Fibroblast of villous mesenchyme (primary cell): Measurements from ENCODE around the gene FAF2. TPM values are rescaled to one million over a fixed set of nuclear protein-coding genes. Genes with fewer than 3 reads are reported as not detected.
"Not testable (repeated sequence)": the region's sequence is repeated elsewhere in the genome, so short reads cannot be mapped to it uniquely, and the experiment has no call there.

Experiments
- DNase-seq: peaks from one replicate; pipeline ENCODE4 v3.0.0-alpha.2; 2010; ENCODE audit warnings: low read depth
- H3K4me3 ChIP-seq: 2 replicates; pipeline ENCODE4 v1.5.1; 2011; ENCODE audit warnings: low read depth, mild to moderate bottlenecking, low read length
- total RNA-seq: library from RNA; depleted of rRNA; stranded (reverse); fragments of >200 nt; gene quantifications from 2 replicates; pipeline ENCODE4 v1.2.3, GENCODE V29; 2012
- TF ChIP-seq, protein P1 (sequence below): IDR thresholded peaks from 2 replicates; pipeline ENCODE4 v1.5.1; 2012; ENCODE audit warnings: low read depth, mild to moderate bottlenecking, low read length; ENCODE audit not compliant: insufficient read depth

FAF2 gene
- total RNA-seq, 1 donor = 59.2 TPM

DNA sequence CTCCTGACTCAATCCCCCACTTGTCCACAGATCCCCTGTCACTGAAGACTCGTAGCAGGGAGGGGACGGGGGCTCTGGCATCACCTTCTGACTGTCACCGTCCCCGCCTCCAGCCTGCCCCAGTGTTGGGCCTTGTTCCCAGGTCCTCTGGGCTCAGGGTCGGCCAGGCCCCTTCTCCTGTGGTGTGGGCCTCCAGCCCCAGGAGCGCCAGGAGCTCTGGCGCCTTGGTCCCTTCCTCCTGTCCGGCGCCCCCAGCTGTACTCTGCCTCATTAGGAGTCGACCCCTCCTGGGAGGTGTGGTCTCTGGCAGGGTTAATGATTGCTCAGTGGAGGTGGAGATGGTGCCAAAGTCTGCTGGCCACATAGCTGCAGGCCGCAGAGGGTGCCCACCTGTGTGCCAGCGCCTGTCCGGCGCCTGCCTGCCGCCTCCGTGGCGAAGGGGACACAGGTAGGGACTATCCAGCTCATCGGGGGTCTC lies 100.8 kb downstream of the FAF2 start, which contains the start of gene CDHR2:
TSS of gene CDHR2 (plus strand) at position 376 of the 478 bp plus-strand sequence. CDS start 16,011 bp downstream, outside the sequence.
- TF ChIP-seq, protein P1, sequence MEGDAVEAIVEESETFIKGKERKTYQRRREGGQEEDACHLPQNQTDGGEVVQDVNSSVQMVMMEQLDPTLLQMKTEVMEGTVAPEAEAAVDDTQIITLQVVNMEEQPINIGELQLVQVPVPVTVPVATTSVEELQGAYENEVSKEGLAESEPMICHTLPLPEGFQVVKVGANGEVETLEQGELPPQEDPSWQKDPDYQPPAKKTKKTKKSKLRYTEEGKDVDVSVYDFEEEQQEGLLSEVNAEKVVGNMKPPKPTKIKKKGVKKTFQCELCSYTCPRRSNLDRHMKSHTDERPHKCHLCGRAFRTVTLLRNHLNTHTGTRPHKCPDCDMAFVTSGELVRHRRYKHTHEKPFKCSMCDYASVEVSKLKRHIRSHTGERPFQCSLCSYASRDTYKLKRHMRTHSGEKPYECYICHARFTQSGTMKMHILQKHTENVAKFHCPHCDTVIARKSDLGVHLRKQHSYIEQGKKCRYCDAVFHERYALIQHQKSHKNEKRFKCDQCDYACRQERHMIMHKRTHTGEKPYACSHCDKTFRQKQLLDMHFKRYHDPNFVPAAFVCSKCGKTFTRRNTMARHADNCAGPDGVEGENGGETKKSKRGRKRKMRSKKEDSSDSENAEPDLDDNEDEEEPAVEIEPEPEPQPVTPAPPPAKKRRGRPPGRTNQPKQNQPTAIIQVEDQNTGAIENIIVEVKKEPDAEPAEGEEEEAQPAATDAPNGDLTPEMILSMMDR = no peak
- no peak for DNase-seq
- H3K4me3 ChIP-seq = no peak within 1 kb of the TSS

- TF ChIP-seq, protein P1 = no peak
- H3K4me3 ChIP-seq = no peak overlapping the region
- DNase-seq = no peak
Measured at GRCh38 chr5:176549871-176550270, 101.7 kb downstream of the FAF2 start.

- H3K4me3 ChIP-seq = no peak overlapping the region
- DNase-seq = no peak
- TF ChIP-seq, protein P1 = no peak
Measured at GRCh38 chr5:176550275-176550831, 102.2 kb downstream of the FAF2 start.

- DNase-seq, H3K4me3 ChIP-seq: not testable (repeated sequence)
Measured at GRCh38 chr5:176550937-176551336, 102.8 kb downstream of the FAF2 start.

- TF ChIP-seq, protein P1 = no peak
- no peak overlapping the region for H3K4me3 ChIP-seq
- no peak for DNase-seq
Measured at GRCh38 chr5:176552332-176552869, 104.2 kb downstream of the FAF2 start.

- TF ChIP-seq, protein P1 = no peak
- DNase-seq = no peak
- no peak overlapping the region for H3K4me3 ChIP-seq
Measured at GRCh38 chr5:176553260-176554085, 105.3 kb downstream of the FAF2 start.

- TF ChIP-seq, protein P1 = no peak
- DNase-seq = no peak
- no peak overlapping the region for H3K4me3 ChIP-seq
Measured at GRCh38 chr5:176557846-176558245, 109.7 kb downstream of the FAF2 start.
